ENCODE data around the gene ZCCHC14.

The ZCCHC14 gene

GRCh38 chr16:87492721-87493607 is at the start of gene ZCCHC14:
TSS of gene ZCCHC14 (minus strand) at chr16:87493024. CDS start at chr16:87492238, 786 bp downstream.
- DNase-seq, result peak; percentile 99 to 100

DNA sequence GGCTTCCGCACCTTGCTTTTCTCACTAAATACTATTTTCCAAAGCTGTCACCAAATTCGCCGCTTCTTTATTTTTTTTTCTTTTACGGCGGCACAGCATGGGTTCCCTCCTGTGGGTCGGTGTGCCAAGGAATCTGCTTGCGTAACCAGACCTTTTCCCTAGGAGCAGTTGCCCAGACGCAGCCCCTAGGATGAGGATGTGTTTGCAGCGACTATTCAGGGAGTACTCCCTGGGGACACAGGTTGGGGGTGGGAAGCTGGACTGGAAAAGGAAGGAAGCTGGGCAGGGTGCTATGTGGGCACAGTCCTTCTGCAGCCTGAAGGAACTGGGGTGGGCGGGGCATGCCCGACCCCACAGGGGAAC is 49.0 kb upstream of the ZCCHC14 start:
- no peak for DNase-seq

- no peak for DNase-seq
Measured at GRCh38 chr16:87541147-87541871, 48.5 kb upstream of the ZCCHC14 start.

DNA sequence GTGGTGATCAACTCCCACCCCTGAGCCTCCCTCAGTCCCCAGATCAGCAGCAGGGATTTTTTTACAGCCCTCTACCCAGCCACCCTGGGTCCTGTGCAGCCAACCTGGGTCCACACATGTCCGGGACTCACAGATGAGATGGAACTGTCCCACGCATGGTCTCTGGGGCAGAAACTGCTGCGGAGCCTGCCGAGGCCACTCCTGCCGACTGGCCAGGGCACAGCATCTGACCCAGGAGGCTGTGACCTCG is 48.0 kb upstream of the ZCCHC14 start:
- DNase-seq, result no peak

GRCh38 chr16:87540072-87540896 is 47.5 kb upstream of the ZCCHC14 start:
- no peak for DNase-seq

- DNase-seq, result no peak
Measured at GRCh38 chr16:87539113-87539512, 46.3 kb upstream of the ZCCHC14 start.

DNA sequence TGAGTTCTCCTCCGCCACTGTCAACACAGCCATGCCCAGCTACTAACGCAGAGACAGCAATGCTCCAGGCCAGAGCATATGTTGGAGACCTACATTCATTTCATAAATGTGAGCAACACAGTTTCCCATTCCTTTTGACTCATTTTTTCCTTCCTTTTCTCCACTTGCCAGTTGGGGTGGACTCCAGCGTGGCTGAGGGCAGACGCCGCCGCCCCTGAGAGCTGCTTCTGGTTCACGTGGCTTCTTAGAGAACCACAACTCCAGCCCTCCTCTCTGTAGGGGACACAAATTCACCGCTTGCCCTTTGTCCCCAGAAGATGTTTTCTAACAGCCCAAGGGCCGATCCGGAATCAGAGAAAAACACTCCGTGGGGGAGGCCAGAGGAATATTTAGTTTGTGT is 45.8 kb upstream of the ZCCHC14 start:
- DNase-seq, result peak; percentile 23 to 27

- no peak for DNase-seq
Measured at GRCh38 chr16:87538160-87538559, 45.3 kb upstream of the ZCCHC14 start.

DNA sequence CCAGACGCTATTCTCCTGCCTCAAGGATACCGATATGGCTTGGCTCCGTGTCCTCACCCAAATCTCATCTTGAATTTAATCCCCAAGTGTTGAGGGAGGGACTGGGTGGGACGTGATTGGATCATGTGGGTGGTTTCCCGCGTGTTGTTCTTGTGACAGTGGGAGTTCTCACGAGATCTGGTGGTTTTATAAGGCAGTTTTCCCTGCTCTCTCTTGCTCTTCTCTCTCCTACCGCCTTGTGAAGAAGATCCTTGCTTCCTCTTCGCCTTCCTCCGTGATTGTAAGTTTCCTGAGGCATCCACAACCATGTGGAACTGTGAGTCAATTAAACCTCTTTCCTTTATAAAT is 43.9 kb upstream of the ZCCHC14 start:
- DNase-seq, result no peak

DNA sequence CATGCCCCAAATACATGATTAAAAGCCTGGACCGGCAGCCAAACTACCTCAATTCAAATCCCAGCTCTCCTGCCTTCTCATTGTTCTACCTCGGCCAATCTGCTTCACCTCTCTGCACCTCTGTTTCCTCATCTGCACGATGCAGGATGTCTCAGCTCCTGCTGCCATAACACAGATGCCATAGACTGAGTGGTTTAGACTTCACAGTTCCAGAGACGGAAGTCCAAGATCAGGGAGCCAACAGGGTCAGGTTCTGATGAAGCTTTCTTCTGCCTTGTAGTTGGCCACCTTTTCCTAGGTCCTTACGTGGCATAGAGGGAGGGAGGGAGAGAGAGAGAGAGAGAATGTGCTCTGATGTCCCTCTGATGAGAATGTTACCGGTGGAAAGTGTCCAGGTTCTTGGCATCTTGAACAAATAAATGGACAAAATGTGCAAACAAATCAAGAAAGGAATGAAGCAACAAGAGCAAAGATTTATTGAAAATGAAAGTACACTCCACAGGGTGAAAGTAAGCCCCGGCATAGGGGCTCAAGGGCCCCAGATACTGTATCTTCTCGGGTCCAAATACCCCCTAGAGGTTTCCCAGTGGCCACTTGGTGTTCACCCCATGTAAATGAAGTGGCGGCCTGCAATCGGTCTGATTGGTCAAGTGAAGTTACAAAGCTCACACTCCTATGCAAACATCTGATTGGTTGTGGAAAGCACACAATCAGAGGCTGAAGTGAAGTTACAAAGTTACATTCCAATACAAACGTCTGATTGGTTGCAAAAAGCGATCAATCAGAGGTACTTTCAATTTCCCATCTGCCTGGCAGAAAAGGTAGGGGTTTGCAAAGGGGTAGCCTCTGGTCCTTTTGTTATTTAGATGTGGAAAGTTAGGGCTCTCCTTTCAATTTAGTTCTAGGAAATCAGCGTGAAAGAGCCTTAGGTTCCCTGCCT is 43.3 kb upstream of the ZCCHC14 start:
- no peak for DNase-seq

- no peak for DNase-seq
Measured at GRCh38 chr16:87535457-87535854, 42.6 kb upstream of the ZCCHC14 start.

- no peak for DNase-seq
Measured at GRCh38 chr16:87534751-87535150, 41.9 kb upstream of the ZCCHC14 start.

DNA sequence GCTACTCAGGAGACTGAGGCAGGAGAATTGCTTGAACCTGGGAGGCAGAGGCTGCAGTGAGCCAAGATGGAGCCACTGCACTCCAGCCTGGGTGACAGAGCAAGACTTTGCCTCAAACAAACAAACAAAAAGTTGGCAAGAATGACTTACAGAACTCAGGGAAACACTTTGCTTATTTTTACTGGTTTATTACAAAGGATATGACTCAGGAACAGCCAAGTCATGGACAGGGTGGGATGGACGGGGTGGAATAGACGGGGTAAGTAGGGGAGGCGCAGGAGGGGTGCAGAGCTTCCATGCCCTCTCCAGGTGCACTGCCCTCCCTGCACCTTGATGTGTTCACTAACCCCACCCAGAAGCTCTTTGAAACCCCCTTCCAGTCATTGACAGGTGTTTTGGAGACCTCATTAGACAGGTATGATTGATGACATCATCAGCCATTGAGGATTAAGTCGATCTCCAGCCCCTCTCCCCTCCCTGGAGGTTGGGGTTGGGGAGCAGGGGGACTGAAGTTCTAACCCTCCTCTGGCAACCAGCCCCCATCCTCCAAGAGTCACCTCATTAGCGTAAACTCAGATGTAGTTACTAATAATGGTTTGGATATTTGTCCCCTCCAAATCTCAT is 41.3 kb upstream of the ZCCHC14 start:
- no peak for DNase-seq

DNA sequence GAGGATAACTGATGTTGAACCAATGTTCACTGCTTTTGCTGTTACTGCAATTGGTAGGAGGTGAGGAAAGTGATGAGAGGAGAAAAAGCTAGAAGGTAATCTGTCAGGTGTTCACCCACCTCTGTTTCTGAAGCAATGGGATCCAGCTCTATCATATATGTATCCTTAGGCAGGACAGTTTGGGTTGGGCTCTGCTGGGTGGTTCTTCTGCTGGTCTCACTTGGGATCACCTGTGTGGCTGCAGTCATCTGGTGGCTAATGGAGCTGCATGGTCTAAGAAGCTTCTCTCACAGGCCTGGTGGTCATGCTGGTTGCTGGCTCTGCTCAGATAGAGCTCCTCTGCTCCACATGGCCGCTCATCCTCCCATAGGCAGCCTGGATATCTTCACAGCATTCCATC is 40.2 kb upstream of the ZCCHC14 start:
- no peak for DNase-seq

DNA sequence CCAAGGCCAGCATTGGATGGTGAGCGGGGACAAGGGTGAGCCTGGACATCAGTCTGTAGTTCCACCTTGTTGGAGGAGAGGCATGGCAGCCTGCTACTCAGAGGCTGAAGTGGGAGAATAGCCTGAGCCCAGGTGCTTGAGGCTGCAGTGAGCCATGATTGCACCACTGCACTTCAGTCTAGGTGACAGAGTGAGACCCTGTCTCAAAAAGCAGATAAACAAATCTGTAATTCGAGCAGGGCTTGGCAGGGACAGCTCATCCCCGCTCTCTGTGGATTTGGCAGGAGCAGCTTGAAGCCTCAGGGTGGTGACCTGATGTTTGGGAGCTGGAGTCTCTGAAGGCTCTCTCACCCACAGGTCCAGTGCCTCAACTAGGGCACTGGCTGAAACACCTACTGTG is 38.6 kb upstream of the ZCCHC14 start:
- no peak for DNase-seq

DNA sequence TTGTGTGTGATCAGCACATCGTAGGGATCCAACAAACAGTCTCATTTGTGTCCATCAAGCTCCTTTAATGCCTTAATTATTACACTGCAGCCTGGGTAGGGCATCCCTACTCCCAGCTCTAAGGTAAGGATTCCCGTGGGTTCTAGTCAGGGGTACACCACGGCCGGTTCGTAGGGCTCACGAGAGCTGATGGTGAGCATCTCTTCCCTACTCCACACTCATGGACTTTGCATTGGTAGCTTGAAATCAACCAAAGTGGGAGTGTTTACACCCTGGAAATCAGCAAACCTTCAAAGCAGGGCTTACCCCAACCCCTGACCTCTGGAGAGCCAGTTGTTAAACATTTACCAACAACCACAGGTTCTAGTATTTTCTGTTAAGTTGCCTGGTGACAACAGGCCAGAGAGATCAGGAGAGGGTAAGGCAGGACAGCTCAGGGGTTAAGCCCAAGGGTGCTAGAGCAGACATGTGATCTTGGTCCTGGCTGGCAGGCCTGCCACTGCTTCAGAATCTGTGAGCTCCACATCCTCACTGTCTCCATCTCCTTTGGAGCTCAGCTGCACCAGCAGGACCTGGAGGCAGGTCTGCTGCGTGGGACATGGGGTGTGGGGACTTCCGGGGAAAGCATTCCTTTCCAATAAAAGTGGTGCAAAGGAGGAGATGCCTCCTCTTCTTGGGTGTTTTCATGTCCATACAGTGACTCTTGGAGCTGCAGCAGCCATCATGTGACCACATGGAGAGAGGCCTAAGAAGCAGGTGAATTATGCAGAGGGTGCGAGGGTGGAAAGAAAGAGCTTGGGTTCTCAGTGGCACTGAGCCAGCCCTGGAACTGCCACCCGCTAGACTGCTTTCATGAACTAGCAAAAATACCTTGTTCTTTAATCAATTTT is 36.1 kb upstream of the ZCCHC14 start:
- no peak for DNase-seq

- no peak for DNase-seq
Measured at GRCh38 chr16:87527055-87527724, 34.4 kb upstream of the ZCCHC14 start.

DNA sequence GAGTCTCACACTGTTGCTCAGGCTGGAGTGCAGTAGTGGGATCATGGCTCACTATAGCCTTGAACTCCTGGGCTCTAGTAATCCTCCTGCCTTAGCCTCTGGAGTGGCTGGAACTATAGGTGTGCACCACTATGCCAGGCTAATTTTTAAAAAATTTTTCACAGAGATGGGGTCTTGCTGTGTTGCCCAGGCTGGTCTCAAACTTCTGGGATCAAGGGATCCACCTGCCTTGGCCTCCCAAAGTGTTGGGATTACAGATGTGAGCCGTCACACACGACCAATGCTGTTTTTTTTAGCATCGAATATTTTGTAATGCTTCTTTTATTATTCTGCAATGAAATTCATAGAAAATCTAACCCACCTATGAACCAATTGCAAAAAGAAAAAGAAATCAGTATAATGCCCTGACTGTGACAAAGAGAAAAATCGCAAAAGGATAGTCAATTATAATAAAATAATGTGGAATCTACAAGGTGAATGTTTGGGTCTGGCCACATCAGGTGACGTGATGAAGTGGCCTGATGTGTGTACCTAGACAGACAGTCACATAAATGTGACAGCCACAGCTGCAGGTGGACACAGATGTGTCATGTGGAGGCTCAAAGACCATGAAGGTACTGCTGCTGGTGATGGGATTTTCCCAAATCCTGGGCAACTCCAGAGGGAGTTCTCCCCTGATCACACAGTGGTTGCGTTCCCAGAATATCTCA is 33.6 kb upstream of the ZCCHC14 start:
- DNase-seq, result no peak

- no peak for DNase-seq
Measured at GRCh38 chr16:87525352-87525751, 32.5 kb upstream of the ZCCHC14 start.

GRCh38 chr16:87524407-87524806 is 31.6 kb upstream of the ZCCHC14 start:
- no peak for DNase-seq
